HFFc6 (cell line): ENCODE measurements around the gene DTNB. TPM values are rescaled to one million over a fixed set of nuclear protein-coding genes. Genes with fewer than 3 reads are reported as not detected.

Experiments
- DNase-seq: peaks from one replicate; pipeline ENCODE4 v3.0.0-alpha.2; 2018
- H3K27ac Mint-ChIP-seq: 2 replicates; pipeline ENCODE4 v1.8.0; 2020; ENCODE audit warnings: mild to moderate bottlenecking, mixed read lengths
- H3K27me3 Mint-ChIP-seq: 2 replicates; pipeline ENCODE4 v1.8.0; 2021; ENCODE audit warnings: mild to moderate bottlenecking, moderate library complexity, mixed read lengths; ENCODE audit not compliant: insufficient read depth
- H3K36me3 Mint-ChIP-seq: 2 replicates; pipeline ENCODE4 v1.8.0; 2021; ENCODE audit warnings: low read depth, mixed read lengths
- H3K4me1 Mint-ChIP-seq: 2 replicates; pipeline ENCODE4 v1.8.0; 2020; ENCODE audit warnings: low read depth, mixed read lengths
- H3K4me3 Mint-ChIP-seq: 2 replicates; pipeline ENCODE4 v1.8.0; 2020; ENCODE audit warnings: mild to moderate bottlenecking, moderate library complexity, mixed read lengths
- H3K9me3 Mint-ChIP-seq: 2 replicates; pipeline ENCODE4 v1.8.0; 2020; ENCODE audit warnings: mild to moderate bottlenecking, mixed read lengths
- total RNA-seq, 6 experiments: library from RNA; stranded (reverse); fragmentation: NEBNext Ultra II Directional; extraction: Animal tissue kit (Norgen Biotek cat#: 25700); gene quantifications; 2 replicates in 1 of 6; 3 replicates in 5 of 6; pipeline ENCODE4 v1.2.3, GENCODE V29; 2021
- TF ChIP-seq, protein P1 (sequence below): fragments of 200-600 bp; sonication (generic); IDR thresholded peaks from 2 replicates; pipeline ENCODE4 v1.5.0; 2021; ENCODE audit warnings: antibody characterized with exemption, mild to moderate bottlenecking

DTNB gene
- total RNA-seq, 6 experiments from 2014 or later = 4.2 to 6.2 (median 4.7) TPM

- Mint-ChIP-seq H3K27ac (no peak overlapping the region), H3K27me3 (peaks cover 23% of the 10 kb centered on the region), H3K4me1 (peaks cover 11% of the 10 kb centered on the region), H3K4me3 (no peak overlapping the region), H3K36me3 (no peaks in the 10 kb centered on the region), H3K9me3 (no peaks in the 10 kb centered on the region)
- DNase-seq = no peak
- TF ChIP-seq, protein P1, sequence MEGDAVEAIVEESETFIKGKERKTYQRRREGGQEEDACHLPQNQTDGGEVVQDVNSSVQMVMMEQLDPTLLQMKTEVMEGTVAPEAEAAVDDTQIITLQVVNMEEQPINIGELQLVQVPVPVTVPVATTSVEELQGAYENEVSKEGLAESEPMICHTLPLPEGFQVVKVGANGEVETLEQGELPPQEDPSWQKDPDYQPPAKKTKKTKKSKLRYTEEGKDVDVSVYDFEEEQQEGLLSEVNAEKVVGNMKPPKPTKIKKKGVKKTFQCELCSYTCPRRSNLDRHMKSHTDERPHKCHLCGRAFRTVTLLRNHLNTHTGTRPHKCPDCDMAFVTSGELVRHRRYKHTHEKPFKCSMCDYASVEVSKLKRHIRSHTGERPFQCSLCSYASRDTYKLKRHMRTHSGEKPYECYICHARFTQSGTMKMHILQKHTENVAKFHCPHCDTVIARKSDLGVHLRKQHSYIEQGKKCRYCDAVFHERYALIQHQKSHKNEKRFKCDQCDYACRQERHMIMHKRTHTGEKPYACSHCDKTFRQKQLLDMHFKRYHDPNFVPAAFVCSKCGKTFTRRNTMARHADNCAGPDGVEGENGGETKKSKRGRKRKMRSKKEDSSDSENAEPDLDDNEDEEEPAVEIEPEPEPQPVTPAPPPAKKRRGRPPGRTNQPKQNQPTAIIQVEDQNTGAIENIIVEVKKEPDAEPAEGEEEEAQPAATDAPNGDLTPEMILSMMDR = no peak
These were observed 300.7 kb downstream of the DTNB start for GRCh38 chr2:25372405-25373268.

GRCh38 chr2:25371253-25372241, 301.8 kb downstream of the DTNB start:
- Mint-ChIP-seq H3K9me3 (no peaks in the 10 kb centered on the region), H3K36me3 (no peaks in the 10 kb centered on the region), H3K27me3 (peaks cover 21% of the 10 kb centered on the region), H3K27ac (no peak overlapping the region), H3K4me1 (0 out of 2 replicates have a peak, but pooled peaks cover 4% of the 10 kb centered on the region), H3K4me3 (no peak overlapping the region)
- TF ChIP-seq, protein P1 = no peak
- DNase-seq = no peak

DNA sequence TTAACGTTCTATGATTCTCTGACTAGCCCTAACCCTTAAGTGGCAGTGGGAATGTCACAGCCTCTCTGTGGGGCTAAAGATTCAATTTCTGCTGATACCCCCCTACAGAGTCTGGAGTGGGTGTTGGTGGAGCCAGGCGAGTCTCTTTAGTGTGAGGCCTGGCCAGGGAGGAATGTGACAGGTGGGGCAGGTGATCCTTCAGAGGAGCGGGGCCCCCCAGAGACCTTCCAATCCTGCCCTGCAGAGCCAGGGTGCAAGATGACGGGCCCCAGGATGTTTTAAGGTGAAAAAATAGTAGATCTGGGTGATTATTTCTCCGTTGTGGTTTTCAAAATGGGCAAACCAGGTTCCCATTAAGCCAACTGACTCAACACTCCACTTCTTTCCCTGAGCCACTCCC, 303.5 kb downstream of the DTNB start:
- Mint-ChIP-seq H3K4me3 (no peak overlapping the region), H3K9me3 (no peaks in the 10 kb centered on the region), H3K27ac (no peak overlapping the region), H3K36me3 (no peaks in the 10 kb centered on the region), H3K4me1 (no peaks in the 10 kb centered on the region), H3K27me3 (peaks cover 17% of the 10 kb centered on the region)
- TF ChIP-seq, protein P1 = no peak
- DNase-seq = no peak

DNA sequence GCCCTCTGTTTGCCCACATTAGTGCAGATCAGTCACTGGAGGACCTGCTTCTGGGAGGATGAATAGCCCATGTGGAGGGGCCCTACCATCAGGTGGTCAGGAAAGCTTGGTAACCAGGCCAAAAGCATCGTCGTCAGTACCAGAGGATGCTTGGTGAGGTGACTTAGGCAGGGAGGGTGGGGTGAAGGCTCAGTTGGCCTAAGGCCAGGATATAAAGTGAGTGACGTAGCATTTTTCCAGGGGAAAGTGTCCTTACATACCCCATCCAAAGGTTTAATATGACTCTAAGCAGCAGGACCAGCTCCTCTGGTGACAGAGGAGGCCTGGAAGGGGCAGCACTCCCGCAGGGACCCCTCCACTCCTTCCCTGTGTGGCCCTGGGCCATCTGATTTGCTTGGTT, 303.9 kb downstream of the DTNB start:
- Mint-ChIP-seq H3K27ac (no peak overlapping the region), H3K36me3 (no peaks in the 10 kb centered on the region), H3K27me3 (peaks cover 19% of the 10 kb centered on the region), H3K4me1 (no peaks in the 10 kb centered on the region), H3K9me3 (no peaks in the 10 kb centered on the region), H3K4me3 (no peak overlapping the region)
- TF ChIP-seq, protein P1 = no peak
- DNase-seq = no peak

- TF ChIP-seq, protein P1 = no peak
- DNase-seq = no peak
- H3K4me3 Mint-ChIP-seq = no peak overlapping the region
- H3K4me1 Mint-ChIP-seq = no peaks in the 10 kb centered on the region
- H3K9me3 Mint-ChIP-seq = no peaks in the 10 kb centered on the region
- H3K27me3 Mint-ChIP-seq = peaks cover 17% of the 10 kb centered on the region
- H3K36me3 Mint-ChIP-seq = no peaks in the 10 kb centered on the region
- H3K27ac Mint-ChIP-seq = no peak overlapping the region
These were observed 304.7 kb downstream of the DTNB start for GRCh38 chr2:25368660-25369059.
